HepG2 (cell line): ENCODE results near the gene S100A13. TPM values are rescaled to one million over a fixed set of nuclear protein-coding genes. Genes with fewer than 3 reads are reported as not detected.

Source experiments
- ARID2 ChIP-seq: sonication (generic); formaldehyde crosslinking; IDR thresholded peaks from 2 replicates; pipeline ENCODE4 v1.8.1; 2022; ENCODE audit warnings: mild to moderate bottlenecking, missing genetic modification reagents, borderline replicate concordance
- MLXIP ChIP-seq: sonication (generic); formaldehyde crosslinking; IDR thresholded peaks from 2 replicates; pipeline ENCODE4 v1.9.0; 2021; ENCODE audit warnings: missing genetic modification reagents, borderline replicate concordance
- RBFOX2 ChIP-seq: fragments of 200-400 bp; formaldehyde crosslinking; IDR thresholded peaks from 2 replicates; pipeline ENCODE4 v1.6.1; 2017; ENCODE audit warnings: low read depth, mild to moderate bottlenecking, low read length
- ZBTB10 ChIP-seq: sonication (generic); formaldehyde crosslinking; IDR thresholded peaks from 2 replicates; pipeline ENCODE4 v1.4.0; 2020; ENCODE audit warnings: missing genetic modification reagents, borderline replicate concordance
- ZNF687 ChIP-seq: sonication (generic); formaldehyde crosslinking; IDR thresholded peaks from 2 replicates; pipeline ENCODE4 v1.5.1; 2020; ENCODE audit warnings: mild to moderate bottlenecking, missing genetic modification reagents, moderate library complexity
- polyA plus RNA-seq, 8 experiments: library from polyadenylated mRNA; depleted of rRNA in 3 of 8; stranded (reverse) in 7 of 8; unstranded in 1 of 8; fragments of >200 nt; fragmentation: Illumina TruSeq in 4 of 8; extraction: Trizol in 4 of 8; gene quantifications; 2 replicates each; pipeline versions ENCODE4 v1.2.1 to v1.2.3, GENCODE V29; 2011 to 2016; ENCODE audit warnings: low read depth in 4 of 8, missing spikeins in 1 of 8, mixed read lengths in 1 of 8; ENCODE audit not compliant: insufficient read depth in 1 of 8
- total RNA-seq, 5 experiments: library from RNA; depleted of rRNA; stranded (reverse); fragments of >200 nt; fragmentation: Illumina TruSeq; extraction: Trizol; gene quantifications; 2 replicates each; pipeline ENCODE4 v1.2.3, GENCODE V29; 2016; ENCODE audit warnings: low read depth in 1 of 5
- TF ChIP-seq, protein P1 (sequence below): sonication (generic); formaldehyde crosslinking; IDR thresholded peaks from 2 replicates; pipeline ENCODE4 v1.5.1; 2020; ENCODE audit warnings: mild to moderate bottlenecking, missing genetic modification reagents, borderline replicate concordance
- TF ChIP-seq, protein P2 (sequence below), 2 experiments: fragments of 450-650 bp in 1 of 2; sonication (generic) in 1 of 2; formaldehyde crosslinking; IDR thresholded peaks; 2 replicates each; pipeline versions ENCODE4 v1.5.0 to v1.8.0; 2020 to 2022; ENCODE audit warnings: mild to moderate bottlenecking in 1 of 2, missing genetic modification reagents in 1 of 2

Gene S100A13
- total and polyA plus RNA-seq, 2 of the 13 experiments (the other 11 are each of a cell fraction or from before 2014, with no cell fraction given), result 89.5 to 172 TPM

DNA sequence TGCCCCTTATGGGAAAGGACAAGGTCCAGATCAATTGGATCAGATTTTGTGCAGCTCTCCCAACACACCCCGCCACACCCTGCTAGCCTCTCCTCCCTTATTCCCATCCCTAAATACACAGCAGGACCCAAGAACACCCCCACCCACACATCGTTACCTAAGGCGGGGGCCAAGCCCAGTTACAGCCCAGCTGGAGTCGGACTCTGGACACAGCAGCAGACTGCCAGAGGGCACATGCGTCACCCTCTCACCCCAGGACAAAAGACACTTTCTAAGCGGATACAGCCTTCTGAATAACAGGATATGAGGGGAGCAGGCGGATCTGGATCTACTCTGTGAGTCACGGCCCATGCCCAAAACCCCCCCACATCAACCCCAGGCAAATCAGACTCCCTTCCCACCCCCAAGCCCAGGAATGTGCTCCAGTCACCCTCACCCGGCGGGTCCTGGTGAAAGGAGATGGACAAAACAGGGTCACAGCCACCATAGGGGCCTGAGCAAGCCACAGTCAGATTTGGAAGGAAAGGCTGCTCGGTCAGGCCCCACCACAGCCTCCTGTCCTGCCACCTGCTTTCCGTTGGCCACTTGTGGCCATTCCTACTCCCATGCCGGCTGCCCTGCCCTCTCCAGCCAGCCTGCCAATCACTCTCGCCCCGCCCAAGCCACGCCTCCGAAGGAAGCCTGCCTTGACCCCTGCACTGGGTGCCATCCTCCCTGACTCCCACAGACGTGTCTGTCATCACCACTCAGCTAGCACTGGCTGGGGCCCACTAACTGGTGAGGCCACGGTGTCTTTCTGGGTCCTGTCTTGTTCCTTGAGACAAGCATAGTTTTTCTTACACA lies 18.3 kb downstream of the S100A13 start (continued):
- TF ChIP-seq RBFOX2 (peak; percentile 67), MLXIP (no peak), ZBTB10 (no peak; the same call in 1 of the 2 replicates), ZNF687 (peak; percentile 92), ARID2 (CRISPR knock-in tag) (peak; percentile 77; the same call in 1 of the 2 replicates)
- TF ChIP-seq, protein P1, sequence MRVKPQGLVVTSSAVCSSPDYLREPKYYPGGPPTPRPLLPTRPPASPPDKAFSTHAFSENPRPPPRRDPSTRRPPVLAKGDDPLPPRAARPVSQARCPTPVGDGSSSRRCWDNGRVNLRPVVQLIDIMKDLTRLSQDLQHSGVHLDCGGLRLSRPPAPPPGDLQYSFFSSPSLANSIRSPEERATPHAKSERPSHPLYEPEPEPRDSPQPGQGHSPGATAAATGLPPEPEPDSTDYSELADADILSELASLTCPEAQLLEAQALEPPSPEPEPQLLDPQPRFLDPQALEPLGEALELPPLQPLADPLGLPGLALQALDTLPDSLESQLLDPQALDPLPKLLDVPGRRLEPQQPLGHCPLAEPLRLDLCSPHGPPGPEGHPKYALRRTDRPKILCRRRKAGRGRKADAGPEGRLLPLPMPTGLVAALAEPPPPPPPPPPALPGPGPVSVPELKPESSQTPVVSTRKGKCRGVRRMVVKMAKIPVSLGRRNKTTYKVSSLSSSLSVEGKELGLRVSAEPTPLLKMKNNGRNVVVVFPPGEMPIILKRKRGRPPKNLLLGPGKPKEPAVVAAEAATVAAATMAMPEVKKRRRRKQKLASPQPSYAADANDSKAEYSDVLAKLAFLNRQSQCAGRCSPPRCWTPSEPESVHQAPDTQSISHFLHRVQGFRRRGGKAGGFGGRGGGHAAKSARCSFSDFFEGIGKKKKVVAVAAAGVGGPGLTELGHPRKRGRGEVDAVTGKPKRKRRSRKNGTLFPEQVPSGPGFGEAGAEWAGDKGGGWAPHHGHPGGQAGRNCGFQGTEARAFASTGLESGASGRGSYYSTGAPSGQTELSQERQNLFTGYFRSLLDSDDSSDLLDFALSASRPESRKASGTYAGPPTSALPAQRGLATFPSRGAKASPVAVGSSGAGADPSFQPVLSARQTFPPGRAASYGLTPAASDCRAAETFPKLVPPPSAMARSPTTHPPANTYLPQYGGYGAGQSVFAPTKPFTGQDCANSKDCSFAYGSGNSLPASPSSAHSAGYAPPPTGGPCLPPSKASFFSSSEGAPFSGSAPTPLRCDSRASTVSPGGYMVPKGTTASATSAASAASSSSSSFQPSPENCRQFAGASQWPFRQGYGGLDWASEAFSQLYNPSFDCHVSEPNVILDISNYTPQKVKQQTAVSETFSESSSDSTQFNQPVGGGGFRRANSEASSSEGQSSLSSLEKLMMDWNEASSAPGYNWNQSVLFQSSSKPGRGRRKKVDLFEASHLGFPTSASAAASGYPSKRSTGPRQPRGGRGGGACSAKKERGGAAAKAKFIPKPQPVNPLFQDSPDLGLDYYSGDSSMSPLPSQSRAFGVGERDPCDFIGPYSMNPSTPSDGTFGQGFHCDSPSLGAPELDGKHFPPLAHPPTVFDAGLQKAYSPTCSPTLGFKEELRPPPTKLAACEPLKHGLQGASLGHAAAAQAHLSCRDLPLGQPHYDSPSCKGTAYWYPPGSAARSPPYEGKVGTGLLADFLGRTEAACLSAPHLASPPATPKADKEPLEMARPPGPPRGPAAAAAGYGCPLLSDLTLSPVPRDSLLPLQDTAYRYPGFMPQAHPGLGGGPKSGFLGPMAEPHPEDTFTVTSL (CRISPR knock-in tag), result peak; percentile 58; the same call in 1 of the 2 replicates
- TF ChIP-seq, protein P2, sequence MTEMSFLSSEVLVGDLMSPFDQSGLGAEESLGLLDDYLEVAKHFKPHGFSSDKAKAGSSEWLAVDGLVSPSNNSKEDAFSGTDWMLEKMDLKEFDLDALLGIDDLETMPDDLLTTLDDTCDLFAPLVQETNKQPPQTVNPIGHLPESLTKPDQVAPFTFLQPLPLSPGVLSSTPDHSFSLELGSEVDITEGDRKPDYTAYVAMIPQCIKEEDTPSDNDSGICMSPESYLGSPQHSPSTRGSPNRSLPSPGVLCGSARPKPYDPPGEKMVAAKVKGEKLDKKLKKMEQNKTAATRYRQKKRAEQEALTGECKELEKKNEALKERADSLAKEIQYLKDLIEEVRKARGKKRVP (CRISPR knock-in tag; IDR thresholded peaks at IDR 0.05), result 0 out of 4 replicates have a peak, but pooled peaks of 1 of the 2 experiments have one; percentile 51
